Activated CD8-positive, alpha-beta T cell treated with anti-CD3 and anti-CD28 coated beads for 36 hours (primary cell): ENCODE results near the gene TNNT2. TPM values are rescaled to one million over a fixed set of nuclear protein-coding genes. Genes with fewer than 3 reads are reported as not detected.

Experiments used
- ATAC-seq: fragments of 200-7000 bp; cut with Tn5 transposase; one replicate; pipeline ENCODE4 v1.10.0; 2021; ENCODE audit warnings: mild to moderate bottlenecking, moderate library complexity
- CTCF ChIA-PET: fragments of 350-600 bp; sonication (Branson Sonifier 250); formaldehyde crosslinking; loops from one replicate; lab custom pipeline; 2021; ENCODE audit warnings: antibody characterized with exemption; lab: Charles Lee
- POLR2A ChIA-PET: fragments of 350-600 bp; sonication (Branson Sonifier 250); formaldehyde crosslinking; loops from one replicate; lab custom pipeline; 2021; ENCODE audit warnings: antibody characterized with exemption; lab: Charles Lee
- DNase-seq: peaks from one replicate; pipeline ENCODE4 v3.0.0-alpha.2; 2020
- H3K27ac Mint-ChIP-seq: one replicate; pipeline ENCODE4 v1.8.0; 2021; ENCODE audit warnings: mild to moderate bottlenecking, mixed read lengths
- H3K27me3 Mint-ChIP-seq: one replicate; pipeline ENCODE4 v1.8.0; 2021; ENCODE audit warnings: mixed read lengths
- H3K36me3 Mint-ChIP-seq: one replicate; pipeline ENCODE4 v1.8.0; 2021; ENCODE audit warnings: low read depth, mixed read lengths
- H3K4me1 Mint-ChIP-seq: one replicate; pipeline ENCODE4 v1.8.0; 2021; ENCODE audit warnings: low read depth, mixed read lengths
- H3K4me3 Mint-ChIP-seq: one replicate; pipeline ENCODE4 v1.8.0; 2021; ENCODE audit warnings: mild to moderate bottlenecking, moderate library complexity, mixed read lengths
- H3K9me3 Mint-ChIP-seq: one replicate; pipeline ENCODE4 v1.8.0; 2021; ENCODE audit warnings: mixed read lengths
- CTCF ChIP-seq: fragments of 200-600 bp; IDR thresholded peaks from one replicate; pipeline ENCODE4 v1.8.0; 2022; ENCODE audit warnings: antibody characterized with exemption, mild to moderate bottlenecking
- intact Hi-C: fragments of 100-400 bp; cut with micrococcal nuclease; formaldehyde crosslinking; loops from one replicate; pipeline ENCODE4 v1.10.0; 2022
- total RNA-seq, 2 experiments: library from RNA; stranded (reverse); gene quantifications; one replicate each; pipeline ENCODE4 v1.2.3, GENCODE V29; 2021

TNNT2 gene
- total RNA-seq, 2 experiments from 2014 or later: not detected

GRCh38 chr1:201361652-201362504 is 15.6 kb downstream of the TNNT2 start:
- H3K4me1 Mint-ChIP-seq: no peaks in the 10 kb centered on the region

DNA sequence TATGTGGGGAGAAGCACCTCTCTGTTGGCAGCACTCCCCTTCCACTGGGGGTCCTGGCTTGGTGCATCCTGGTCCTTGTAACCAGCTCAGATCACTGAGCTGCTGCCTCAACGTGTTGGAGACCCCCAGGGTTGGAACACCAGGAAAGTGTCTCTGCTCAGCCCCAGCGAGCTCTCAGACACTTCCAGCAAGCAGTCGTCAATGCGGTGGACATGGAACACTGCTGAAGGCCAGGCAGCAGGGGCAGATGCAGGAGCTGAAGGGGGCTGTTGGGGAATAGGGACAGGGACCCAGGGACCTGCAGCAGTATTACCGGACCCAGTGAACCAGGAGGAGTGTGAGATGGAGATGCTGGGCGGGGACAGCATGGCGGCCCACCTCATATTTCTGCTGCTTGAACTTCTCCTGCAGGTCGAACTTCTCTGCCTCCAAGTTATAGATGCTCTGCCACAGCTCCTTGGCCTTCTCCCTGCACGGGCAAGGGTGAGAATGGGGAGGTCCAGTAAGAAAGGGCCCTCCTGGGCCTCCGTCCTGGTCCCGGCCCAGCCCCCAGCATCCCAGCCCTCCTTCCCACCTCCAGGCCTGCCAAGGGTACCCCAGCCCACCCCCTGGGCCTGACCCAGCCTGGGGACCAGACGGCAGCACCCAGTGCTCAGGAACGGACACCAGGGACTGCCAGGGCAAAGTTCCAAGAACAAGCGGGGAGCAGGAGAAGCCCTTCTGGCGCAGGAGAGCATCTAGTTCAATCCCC is 16.4 kb downstream of the TNNT2 start:
- intact Hi-C loops: loop anchor here (5.0 kb wide), 1 partner anchor 109 kb away; no protein-coding TSS in a partner anchor
- POLR2A ChIA-PET: no interaction called here
- ATAC-seq (no peak), DNase-seq (no peak)
- Mint-ChIP-seq H3K36me3 (no peaks in the 10 kb centered on the region), H3K4me3 (no peak overlapping the region), H3K27ac (no peak overlapping the region), H3K9me3 (no peaks in the 10 kb centered on the region), H3K27me3 (peaks cover 3% of the 10 kb centered on the region), H3K4me1 (no peaks in the 10 kb centered on the region)
- CTCF ChIA-PET: interaction anchor here (0.6 to 3.7 kb wide), 14 partner anchors 11 to 853 kb away, joined by 3 to 29 read pairs (median 3); partner anchors contain the start of gene PKP1
- no peak for TF ChIP-seq CTCF

More at GRCh38 chr1:201361652-201362504, 15.6 kb downstream of the TNNT2 start:
- Mint-ChIP-seq H3K4me3 (no peak overlapping the region), H3K9me3 (no peaks in the 10 kb centered on the region), H3K27ac (no peak overlapping the region), H3K36me3 (no peaks in the 10 kb centered on the region), H3K27me3 (peaks cover 3% of the 10 kb centered on the region)
- CTCF ChIA-PET: interaction anchor here (0.6 to 3.7 kb wide), 16 partner anchors 12 to 135 kb away, joined by 3 to 29 read pairs (median 3); partner anchors contain the start of gene PKP1
- ATAC-seq (peak; percentile 82), DNase-seq (peak; percentile 51)
- POLR2A ChIA-PET: no interaction called here
- peak; percentile 70 for TF ChIP-seq CTCF
- intact Hi-C loops: loop anchor here (5.0 kb wide), 1 partner anchor 110 kb away; no protein-coding TSS in a partner anchor

GRCh38 chr1:201360486-201360885 is 17.0 kb downstream of the TNNT2 start:
- POLR2A ChIA-PET: no interaction called here
- Mint-ChIP-seq H3K4me3 (no peak overlapping the region), H3K4me1 (no peaks in the 10 kb centered on the region), H3K36me3 (no peaks in the 10 kb centered on the region), H3K27me3 (peaks cover 3% of the 10 kb centered on the region), H3K9me3 (no peaks in the 10 kb centered on the region), H3K27ac (no peak overlapping the region)
- intact Hi-C loops: loop anchor here (5.0 kb wide), 1 partner anchor 108 kb away; no protein-coding TSS in a partner anchor
- CTCF ChIA-PET: interaction anchor here (0.6 to 3.7 kb wide), 11 partner anchors 10 to 853 kb away, joined by 3 to 29 read pairs (median 4); partner anchors contain the start of gene PKP1
- no peak for TF ChIP-seq CTCF
- ATAC-seq: no peak
- no peak for DNase-seq

GRCh38 chr1:201359873-201360210 is 17.6 kb downstream of the TNNT2 start:
- ATAC-seq (no peak), DNase-seq (no peak)
- Mint-ChIP-seq H3K9me3 (no peaks in the 10 kb centered on the region), H3K36me3 (no peaks in the 10 kb centered on the region), H3K4me3 (no peak overlapping the region), H3K27me3 (peaks cover 3% of the 10 kb centered on the region), H3K27ac (no peak overlapping the region), H3K4me1 (no peaks in the 10 kb centered on the region)
- intact Hi-C loops: loop anchor here (5.0 kb wide), 1 partner anchor 108 kb away; no protein-coding TSS in a partner anchor
- TF ChIP-seq CTCF: no peak
- POLR2A ChIA-PET: no interaction called here
- CTCF ChIA-PET: interaction anchor here (0.7 to 1.2 kb wide), 2 partner anchors 51 to 106 kb away, joined by 3 to 4 read pairs; no protein-coding TSS in a partner anchor
